Naive thymus-derived CD4-positive, alpha-beta T cell (primary cell): Measurements from ENCODE around the gene ATP13A2. TPM values are rescaled to one million over a fixed set of nuclear protein-coding genes. Genes with fewer than 3 reads are reported as not detected.
"Not testable (repeated sequence)": the region's sequence is repeated elsewhere in the genome, so short reads cannot be mapped to it uniquely, and the experiment has no call there.

ENCODE experiments used
- ATAC-seq: fragments of 150-1000 bp; cut with Tn5 transposase; 2 replicates; pipeline ENCODE4 v1.10.0; 2021; ENCODE audit warnings: mild to moderate bottlenecking, moderate library complexity
- CTCF ChIA-PET: fragments of 350-600 bp; sonication (Branson Sonifier 250); formaldehyde crosslinking; loops from one replicate; lab custom pipeline; 2021; ENCODE audit warnings: antibody characterized with exemption; lab: Charles Lee
- POLR2A ChIA-PET: fragments of 350-600 bp; sonication (Branson Sonifier 250); formaldehyde crosslinking; loops from one replicate; lab custom pipeline; 2021; ENCODE audit warnings: antibody characterized with exemption, inconsistent platforms; lab: Charles Lee
- DNase-seq, 9 donors: peaks; one replicate each; pipeline versions ENCODE4 v3.0.0 to v3.0.0-alpha.2; 2020 to 2022; ENCODE audit warnings: mixed read lengths in 1 of 9
- H3K27ac ChIP-seq: one replicate; pipeline ENCODE4 v1.7.0; 2013; ENCODE audit warnings: mild to moderate bottlenecking, low read depth, low read length, moderate library complexity
- H3K27me3 ChIP-seq, 2 donors: one replicate each; pipeline ENCODE4 v1.7.0; 2013; ENCODE audit warnings: low read length in 2 of 2, mild to moderate bottlenecking in 2 of 2, moderate library complexity in 2 of 2; ENCODE audit not compliant: control insufficient read depth in 2 of 2, insufficient read depth in 2 of 2
- H3K36me3 ChIP-seq, 3 experiments: 1 replicate in 2 of 3; 2 replicates in 1 of 3; pipeline ENCODE4 v1.7.0; 2013; ENCODE audit warnings: low read length in 3 of 3, mild to moderate bottlenecking in 3 of 3, moderate library complexity in 1 of 3; ENCODE audit not compliant: insufficient read depth in 3 of 3, control insufficient read depth in 2 of 3
- H3K4me1 ChIP-seq, 2 donors: one replicate each; pipeline ENCODE4 v1.7.0; 2013; ENCODE audit warnings: low read length in 2 of 2, mild to moderate bottlenecking in 2 of 2, moderate library complexity in 1 of 2; ENCODE audit not compliant: control insufficient read depth in 2 of 2, insufficient read depth in 2 of 2
- H3K4me3 ChIP-seq: 2 replicates; pipeline ENCODE4 v1.7.0; 2013; ENCODE audit warnings: mild to moderate bottlenecking, low read length
- H3K9me3 ChIP-seq, 3 experiments: 1 replicate in 2 of 3; 2 replicates in 1 of 3; pipeline ENCODE4 v1.7.0; 2013; ENCODE audit warnings: low read length in 3 of 3; ENCODE audit not compliant: control insufficient read depth in 2 of 3
- H3K27ac Mint-ChIP-seq, 9 donors: one replicate each; pipeline ENCODE4 v1.8.0; 2020 to 2022; ENCODE audit warnings: mixed read lengths in 9 of 9, mild to moderate bottlenecking in 8 of 9, moderate library complexity in 5 of 9, inconsistent platforms in 2 of 9
- H3K27me3 Mint-ChIP-seq, 5 donors: one replicate each; pipeline ENCODE4 v1.8.0; 2021 to 2022; ENCODE audit warnings: mixed read lengths in 5 of 5, mild to moderate bottlenecking in 1 of 5
- H3K36me3 Mint-ChIP-seq, 5 donors: one replicate each; pipeline ENCODE4 v1.8.0; 2020 to 2022; ENCODE audit warnings: mixed read lengths in 5 of 5, mild to moderate bottlenecking in 3 of 5, inconsistent platforms in 1 of 5
- H3K4me1 Mint-ChIP-seq, 7 donors: one replicate each; pipeline ENCODE4 v1.8.0; 2020 to 2022; ENCODE audit warnings: mixed read lengths in 7 of 7, mild to moderate bottlenecking in 3 of 7, inconsistent platforms in 1 of 7
- H3K4me3 Mint-ChIP-seq, 10 donors: one replicate each; pipeline ENCODE4 v1.8.0; 2020 to 2022; ENCODE audit warnings: mild to moderate bottlenecking in 10 of 10, mixed read lengths in 10 of 10, moderate library complexity in 6 of 10, inconsistent platforms in 2 of 10
- H3K9me3 Mint-ChIP-seq, 11 donors: one replicate each; pipeline ENCODE4 v1.8.0; 2020 to 2022; ENCODE audit warnings: mixed read lengths in 11 of 11, mild to moderate bottlenecking in 4 of 11, inconsistent platforms in 1 of 11, moderate library complexity in 1 of 11
- intact Hi-C, 2 donors: fragments of 100-400 bp; cut with micrococcal nuclease; formaldehyde crosslinking; loops; one replicate each; pipeline ENCODE4 v1.15.1; 2023
- polyA plus RNA-seq, 2 donors: library from polyadenylated mRNA; unstranded; fragments of 300-500 nt; fragmentation: Illumina TruSeq; gene quantifications; one replicate each; pipeline ENCODE4 v1.2.3, GENCODE V29; 2021
- total RNA-seq, 6 experiments: library from RNA in 5 of 6; stranded (reverse) in 5 of 6; gene quantifications; 1 replicate in 5 of 6; 2 replicates in 1 of 6; pipeline ENCODE4 v1.2.3 and lab custom pipeline; 2021 to 2026

ATP13A2 gene
- total and polyA plus RNA-seq, 7 experiments from 2014 or later, result 25.6 to 59.1 (median 42.1) TPM

DNA sequence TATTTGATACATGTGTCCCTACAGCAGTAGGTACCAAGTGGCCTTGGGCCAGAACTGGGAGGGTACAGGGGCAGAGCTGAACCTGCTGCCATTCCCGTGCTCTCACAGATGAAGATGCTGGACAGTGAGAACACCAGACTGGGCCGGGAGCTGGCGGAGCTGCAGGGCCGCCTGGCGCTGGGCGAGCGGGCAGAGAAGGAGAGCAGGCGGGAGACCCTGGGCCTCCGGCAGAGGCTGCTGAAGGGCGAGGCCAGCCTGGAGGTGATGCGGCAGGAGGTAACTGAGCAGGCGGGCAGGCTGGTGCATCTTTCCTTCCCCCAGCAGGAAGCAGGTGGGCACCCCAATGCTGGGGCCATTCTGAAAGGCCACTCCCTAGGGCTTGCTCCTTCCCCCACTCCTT is 53.3 kb downstream of the ATP13A2 start:
- Histone ChIP-seq H3K4me1 (peaks cover 0 to 4% of the 10 kb centered on the region in 2 donors), H3K27ac (no peak overlapping the region), H3K4me3 (no peak overlapping the region), H3K27me3 (no peaks in the 10 kb centered on the region), H3K36me3 (peaks cover 0 to 22% (median 0%) of the 10 kb centered on the region in 3 experiments), H3K9me3 (no peaks in the 10 kb centered on the region)
- H3K4me3 Mint-ChIP-seq, result no peak overlapping the region
- ChIA-PET POLR2A (no interaction called here), CTCF (no interaction called here)
- H3K27ac Mint-ChIP-seq, result peak overlapping the region in 1 of 9 donors; percentile 25
- ATAC-seq (no peak), DNase-seq (no peak)
- no peaks in the 10 kb centered on the region for H3K36me3 Mint-ChIP-seq
- no peaks in the 10 kb centered on the region for H3K9me3 Mint-ChIP-seq
- H3K27me3 Mint-ChIP-seq, result no peaks in the 10 kb centered on the region
- peaks cover 4 to 14% (median 10%) of the 10 kb centered on the region in 7 donors for H3K4me1 Mint-ChIP-seq
- intact Hi-C loops, result loop anchor here in 1 of 2 donors (10.0 kb wide), 1 partner anchor 276 kb away; no protein-coding TSS in a partner anchor

DNA sequence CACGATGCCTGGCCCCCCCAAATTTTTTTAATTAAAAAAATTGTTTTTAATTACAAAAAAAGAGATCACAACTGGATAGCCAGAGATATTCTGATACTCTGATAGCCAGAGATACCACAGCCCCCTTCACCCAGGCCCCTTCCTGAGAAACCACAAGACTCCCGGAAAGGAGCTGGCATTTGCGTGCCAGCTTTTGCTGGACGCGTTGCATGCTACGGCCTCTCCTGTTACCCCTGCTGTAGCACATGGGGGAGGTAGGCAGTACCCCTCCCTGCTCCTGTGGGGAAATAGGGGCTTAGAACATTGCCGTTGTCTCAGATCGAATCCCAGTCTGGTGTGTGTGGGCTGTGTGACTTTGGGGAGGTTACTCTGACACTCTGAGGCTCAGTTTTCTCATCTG is 54.0 kb downstream of the ATP13A2 start:
- Histone ChIP-seq H3K9me3 (no peaks in the 10 kb centered on the region), H3K36me3 (peaks cover 0 to 22% (median 0%) of the 10 kb centered on the region in 3 experiments), H3K4me3 (no peak overlapping the region), H3K27me3 (no peaks in the 10 kb centered on the region), H3K27ac (no peak overlapping the region), H3K4me1 (peaks cover 0 to 4% of the 10 kb centered on the region in 2 donors)
- Mint-ChIP-seq H3K9me3 (no peaks in the 10 kb centered on the region), H3K36me3 (no peaks in the 10 kb centered on the region), H3K27me3 (no peaks in the 10 kb centered on the region), H3K4me1 (peaks cover 4 to 12% (median 10%) of the 10 kb centered on the region in 7 donors), H3K27ac (peak overlapping the region in 1 of 9 donors; percentile 59), H3K4me3 (no peak overlapping the region)
- no peak for DNase-seq
- POLR2A ChIA-PET, result no interaction called here
- CTCF ChIA-PET, result no interaction called here
- intact Hi-C loops, result loop anchor here in 1 of 2 donors (10.0 kb wide), 1 partner anchor 277 kb away; no protein-coding TSS in a partner anchor
- no peak for ATAC-seq

DNA sequence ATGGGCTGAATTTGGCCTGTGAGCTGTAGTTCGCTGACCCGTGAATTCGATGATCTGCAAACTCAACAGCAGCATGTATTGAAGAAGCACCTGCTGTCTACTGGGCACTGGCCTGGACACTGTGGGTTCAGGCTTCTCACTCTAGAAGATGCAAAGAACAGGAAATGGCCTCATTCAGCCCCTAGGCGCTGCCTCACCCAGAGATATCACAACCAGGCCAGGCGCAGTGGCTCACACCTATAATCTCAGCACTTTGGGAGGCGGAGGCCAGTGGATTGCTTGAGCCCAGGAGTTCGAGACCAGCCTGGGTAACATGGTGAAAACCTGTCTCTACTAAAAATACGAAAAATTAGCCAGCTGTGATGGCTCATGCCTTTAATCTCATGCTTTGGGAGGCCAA is 55.0 kb downstream of the ATP13A2 start:
- Histone ChIP-seq H3K4me3 (no peak overlapping the region), H3K9me3 (no peaks in the 10 kb centered on the region), H3K27me3 (no peaks in the 10 kb centered on the region), H3K36me3 (peaks cover 0 to 22% (median 0%) of the 10 kb centered on the region in 3 experiments), H3K4me1 (peaks cover 0 to 4% of the 10 kb centered on the region in 2 donors), H3K27ac (no peak overlapping the region)
- H3K4me3 Mint-ChIP-seq, result no peak overlapping the region
- peaks cover 4 to 15% (median 9%) of the 10 kb centered on the region in 7 donors for H3K4me1 Mint-ChIP-seq
- ChIA-PET CTCF (no interaction called here), POLR2A (interaction anchor here (0.6 to 1.5 kb wide), 2 partner anchors 10 to 53 kb away, joined by 3 to 4 read pairs; no protein-coding TSS in a partner anchor)
- no peaks in the 10 kb centered on the region for H3K36me3 Mint-ChIP-seq
- DNase-seq, result no peak
- no peaks in the 10 kb centered on the region for H3K27me3 Mint-ChIP-seq
- no peak overlapping the region for H3K27ac Mint-ChIP-seq
- no peak for ATAC-seq
- intact Hi-C loops, result loop anchor here in 1 of 2 donors (10.0 kb wide), 1 partner anchor 278 kb away; no protein-coding TSS in a partner anchor
- H3K9me3 Mint-ChIP-seq, result no peaks in the 10 kb centered on the region

DNA sequence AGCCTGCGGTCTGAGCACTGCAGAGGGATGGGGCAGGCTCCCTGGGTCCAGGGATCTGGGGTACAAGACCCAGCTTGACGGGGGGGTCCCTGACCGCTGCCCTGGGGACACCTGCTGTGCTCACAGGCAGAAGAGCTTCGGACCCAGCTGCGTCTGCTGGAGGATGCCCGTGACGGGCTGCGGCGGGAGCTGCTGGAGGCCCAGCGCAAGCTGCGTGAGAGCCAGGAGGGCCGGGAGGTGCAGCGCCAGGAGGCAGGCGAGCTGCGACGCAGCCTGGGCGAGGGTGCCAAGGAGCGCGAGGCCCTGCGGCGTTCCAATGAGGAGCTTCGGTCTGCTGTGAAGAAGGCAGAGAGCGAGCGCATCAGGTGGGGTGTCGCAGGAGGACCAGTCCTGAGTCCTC is 56.5 kb downstream of the ATP13A2 start:
- intact Hi-C loops, result loop anchor here in 1 of 2 donors (10.0 kb wide), 1 partner anchor 280 kb away; no protein-coding TSS in a partner anchor
- no peaks in the 10 kb centered on the region for H3K9me3 Mint-ChIP-seq

DNA sequence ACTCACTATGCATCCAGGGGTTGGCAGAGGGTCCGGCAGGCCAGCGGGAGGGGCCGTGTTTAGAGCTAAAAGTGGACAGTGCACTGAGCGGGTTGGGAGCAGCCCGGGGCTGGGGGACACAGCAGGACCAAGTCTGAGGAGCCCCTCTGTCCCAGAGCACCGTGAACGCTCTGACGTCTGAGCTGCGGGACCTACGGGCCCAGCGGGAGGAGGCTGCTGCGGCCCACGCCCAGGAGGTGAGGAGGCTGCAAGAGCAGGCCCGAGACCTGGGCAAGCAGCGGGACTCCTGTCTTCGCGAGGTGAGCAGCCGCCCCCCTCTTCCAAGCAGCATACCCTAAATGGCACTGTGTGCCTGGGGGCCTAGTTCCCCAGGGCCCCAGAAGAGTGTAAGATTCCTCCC is 57.1 kb downstream of the ATP13A2 start:
- ChIA-PET POLR2A (no interaction called here), CTCF (no interaction called here)
- intact Hi-C loops, result loop anchor here in 1 of 2 donors (10.0 kb wide), 1 partner anchor 280 kb away; no protein-coding TSS in a partner anchor
- Histone ChIP-seq H3K27ac (no peak overlapping the region), H3K36me3 (peaks cover 0 to 22% (median 0%) of the 10 kb centered on the region in 3 experiments), H3K9me3 (no peaks in the 10 kb centered on the region), H3K4me1 (no peaks in the 10 kb centered on the region), H3K4me3 (no peak overlapping the region), H3K27me3 (no peaks in the 10 kb centered on the region)
- peaks cover 0 to 5% (median 0%) of the 10 kb centered on the region in 7 donors for H3K4me1 Mint-ChIP-seq
- DNase-seq (no peak), ATAC-seq (no peak)
- H3K9me3 Mint-ChIP-seq, result no peaks in the 10 kb centered on the region
- H3K27me3 Mint-ChIP-seq, result no peaks in the 10 kb centered on the region
- no peak overlapping the region for H3K4me3 Mint-ChIP-seq
- no peak overlapping the region for H3K27ac Mint-ChIP-seq
- H3K36me3 Mint-ChIP-seq, result no peaks in the 10 kb centered on the region

More for the DNA sequence above, 56.5 kb downstream of the ATP13A2 start:
- ATAC-seq (no peak), DNase-seq (no peak)
- peaks cover 0 to 22% (median 0%) of the 10 kb centered on the region in 3 experiments for H3K36me3 ChIP-seq
- no peaks in the 10 kb centered on the region for H3K4me1 ChIP-seq
- POLR2A ChIA-PET, result no interaction called here
- no peaks in the 10 kb centered on the region for H3K9me3 ChIP-seq
- Mint-ChIP-seq H3K27me3 (no peaks in the 10 kb centered on the region), H3K36me3 (no peaks in the 10 kb centered on the region), H3K4me1 (peaks cover under 1 to 6% (median 2%) of the 10 kb centered on the region in 7 donors), H3K4me3 (no peak overlapping the region), H3K27ac (no peak overlapping the region)
- no peak overlapping the region for H3K4me3 ChIP-seq
- H3K27ac ChIP-seq, result no peak overlapping the region
- H3K27me3 ChIP-seq, result no peaks in the 10 kb centered on the region
- CTCF ChIA-PET, result no interaction called here

DNA sequence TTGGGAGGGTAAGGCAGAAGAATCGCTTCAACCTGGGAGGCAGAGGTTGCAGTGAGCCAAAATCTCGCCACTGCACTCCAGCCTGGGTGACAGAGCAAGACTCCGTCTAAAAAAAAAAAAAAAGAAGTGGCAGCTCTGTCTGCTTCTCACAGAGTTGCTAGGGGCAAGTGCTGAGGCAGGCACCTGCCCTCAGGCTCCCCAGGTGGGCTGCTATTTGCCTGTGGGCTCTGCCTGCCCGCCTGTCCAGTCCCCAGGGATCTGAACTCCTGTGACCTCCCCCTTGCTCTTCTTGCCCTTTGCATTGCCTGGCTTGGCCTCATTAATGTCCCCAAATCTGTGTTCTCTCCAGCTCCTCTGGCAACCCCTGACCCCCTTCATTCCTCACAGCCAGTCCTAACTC is 59.4 kb downstream of the ATP13A2 start:
- H3K27ac Mint-ChIP-seq, DNase-seq, H3K27me3 ChIP-seq, H3K36me3 Mint-ChIP-seq, H3K4me3 Mint-ChIP-seq, H3K9me3 ChIP-seq, H3K4me3 ChIP-seq, H3K9me3 Mint-ChIP-seq, H3K4me1 ChIP-seq, ATAC-seq, H3K4me1 Mint-ChIP-seq, H3K27me3 Mint-ChIP-seq, H3K27ac ChIP-seq: not testable (repeated sequence)
- CTCF ChIA-PET, result interaction anchor here (1.0 to 1.9 kb wide), 5 partner anchors 8 to 337 kb away, joined by 3 to 14 read pairs (median 5); no protein-coding TSS in a partner anchor
- peaks cover 0 to 36% (median 0%) of the 10 kb centered on the region in 3 experiments for H3K36me3 ChIP-seq
- intact Hi-C loops, result loop anchor here in 1 of 2 donors (10.0 kb wide), 1 partner anchor 282 kb away; no protein-coding TSS in a partner anchor
- POLR2A ChIA-PET, result interaction anchor here (0.9 to 1.5 kb wide), 2 partner anchors 8 to 32 kb away, joined by 3 to 6 read pairs; no protein-coding TSS in a partner anchor
